Ramos (cell line): ENCODE data around the gene INO80D.
"Not testable (repeated sequence)": the region's sequence is repeated elsewhere in the genome, so short reads cannot be mapped to it uniquely, and the experiment has no call there.

Source experiments
- in situ Hi-C: fragments of 300-500 bp; cut with MboI; formaldehyde crosslinking; loops from one replicate; pipeline ENCODE4 v1.14.3; 2022; ENCODE audit warnings: low sequenced_read_pairs; ENCODE audit not compliant: unreplicated experiment

INO80D gene

GRCh38 chr2:206085742-206086445 lies at the start of gene INO80D:
Gene INO80D, minus strand, starts transcription at chr2:206086174. Its CDS starts 23,158 bp downstream, at chr2:206063016.
- in situ Hi-C loops: no loop called here

DNA sequence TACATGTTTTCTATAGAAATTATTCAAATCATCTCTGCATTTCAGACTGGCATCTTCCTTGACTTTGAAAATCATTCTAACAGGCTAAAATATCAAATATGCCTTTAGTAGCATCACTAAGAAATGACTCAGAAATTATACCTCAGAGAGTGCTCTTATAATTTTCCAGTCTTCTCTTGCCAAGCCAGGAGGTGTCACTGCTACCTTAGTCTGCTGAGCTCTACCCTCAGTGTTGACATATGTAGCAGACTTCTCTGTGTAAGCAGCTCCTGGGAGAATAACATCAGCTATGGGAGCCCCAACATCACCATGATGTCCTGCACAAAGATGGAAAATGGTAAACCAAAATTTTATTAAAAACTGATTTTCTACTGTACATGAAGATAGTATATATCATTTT lies 41.7 kb upstream of the INO80D start:
- in situ Hi-C loops: no loop called here

- in situ Hi-C loops: no loop called here
Observed at GRCh38 chr2:206125901-206126300, 39.9 kb upstream of the INO80D start.

DNA sequence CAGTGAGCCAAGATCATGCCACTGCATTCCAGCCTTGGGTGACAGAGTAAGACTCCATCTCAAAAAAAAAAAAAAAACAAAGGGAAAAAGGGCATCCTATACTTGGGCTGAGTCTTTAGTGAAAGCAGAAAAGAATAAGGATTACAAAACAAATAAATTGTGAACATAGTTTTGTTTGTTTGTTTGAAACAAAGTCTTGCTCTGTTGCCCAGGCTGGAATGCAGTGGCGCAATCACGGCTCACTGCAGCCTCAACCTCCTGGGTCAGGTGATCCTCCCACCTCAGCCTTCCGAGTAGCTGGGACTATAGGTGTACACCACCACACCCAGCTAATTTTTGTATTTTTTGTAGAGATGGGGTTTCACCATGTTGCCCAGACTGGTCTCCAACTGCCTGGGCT lies 36.6 kb upstream of the INO80D start:
- in situ Hi-C loops: not testable (repeated sequence)

DNA sequence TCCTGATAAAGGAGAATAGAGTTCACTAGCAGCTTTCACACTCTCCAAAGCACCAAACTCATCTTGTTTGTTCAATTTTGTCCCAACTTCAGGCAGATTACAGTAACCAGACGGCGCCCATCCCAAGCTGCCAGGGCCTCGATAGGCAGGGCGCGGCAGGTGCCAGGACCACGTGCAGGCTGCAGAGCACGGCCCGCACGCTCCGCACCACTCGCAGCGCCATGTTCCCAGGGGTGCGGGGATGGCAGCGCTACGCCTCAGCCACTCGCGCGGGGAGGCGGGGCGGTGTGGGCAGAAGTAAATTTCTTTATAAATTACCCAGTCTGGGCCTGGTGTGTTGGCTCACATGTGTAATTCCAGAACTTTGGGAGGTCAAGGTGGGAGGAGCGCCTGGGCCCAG lies 30.3 kb upstream of the INO80D start:
- in situ Hi-C loops: no loop called here

- in situ Hi-C loops: no loop called here
Observed at GRCh38 chr2:206115026-206115578, 29.1 kb upstream of the INO80D start.

DNA sequence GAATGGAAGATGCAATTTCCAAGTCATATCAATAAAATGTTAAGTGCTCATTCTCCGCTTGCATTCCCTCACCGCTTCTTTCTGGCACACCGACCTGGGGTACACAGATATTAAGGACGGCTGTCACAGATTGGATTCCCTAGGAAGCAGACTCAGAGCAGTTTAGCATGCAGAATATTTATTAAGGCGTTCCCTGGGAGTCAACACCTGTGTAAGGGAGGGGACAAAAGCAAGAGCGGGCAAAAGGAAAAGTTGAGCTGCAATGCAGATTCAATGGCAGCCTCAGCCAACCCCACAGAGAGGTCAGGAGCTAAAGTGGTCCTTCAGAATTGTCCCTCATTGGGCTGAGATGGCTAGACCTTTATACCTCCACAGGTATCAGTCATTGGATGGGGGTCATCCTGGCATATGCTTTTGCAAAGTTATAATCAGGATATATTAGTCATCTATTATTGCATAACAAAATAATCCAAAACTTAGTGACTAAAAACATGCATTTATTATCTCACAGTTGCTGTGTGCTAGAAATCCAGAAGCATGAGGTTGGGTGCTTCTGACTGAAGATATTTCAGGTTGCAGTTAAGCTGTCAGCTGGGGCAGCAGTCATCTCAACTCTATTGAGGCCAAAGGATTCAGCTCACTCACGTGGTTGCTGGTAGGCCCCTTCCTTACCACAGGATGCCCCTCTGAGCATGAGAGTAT lies 27.0 kb upstream of the INO80D start:
- in situ Hi-C loops: no loop called here

DNA sequence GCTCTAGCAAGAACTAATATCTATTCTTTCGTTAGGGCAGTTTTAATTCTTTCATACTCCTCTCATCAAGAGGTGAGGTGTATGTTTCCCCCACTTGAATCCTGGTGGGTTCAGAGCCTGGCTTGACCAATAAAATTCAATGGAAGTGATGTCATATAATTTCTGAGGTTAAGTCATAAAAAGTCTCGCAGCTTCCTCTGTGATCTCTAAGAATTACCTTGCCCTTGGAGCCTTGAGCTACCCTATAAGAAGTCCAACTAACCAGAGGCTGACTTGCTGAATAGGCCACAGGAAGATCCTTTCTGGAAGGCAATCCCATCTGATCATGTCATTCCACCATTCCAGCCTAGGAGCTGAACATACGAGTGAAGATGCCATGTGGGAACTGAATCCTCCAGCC lies 26.1 kb upstream of the INO80D start:
- in situ Hi-C loops: no loop called here

GRCh38 chr2:206108713-206109112 lies 22.7 kb upstream of the INO80D start:
- in situ Hi-C loops: no loop called here

- in situ Hi-C loops: no loop called here
Observed at GRCh38 chr2:206105541-206105940, 19.6 kb upstream of the INO80D start.

DNA sequence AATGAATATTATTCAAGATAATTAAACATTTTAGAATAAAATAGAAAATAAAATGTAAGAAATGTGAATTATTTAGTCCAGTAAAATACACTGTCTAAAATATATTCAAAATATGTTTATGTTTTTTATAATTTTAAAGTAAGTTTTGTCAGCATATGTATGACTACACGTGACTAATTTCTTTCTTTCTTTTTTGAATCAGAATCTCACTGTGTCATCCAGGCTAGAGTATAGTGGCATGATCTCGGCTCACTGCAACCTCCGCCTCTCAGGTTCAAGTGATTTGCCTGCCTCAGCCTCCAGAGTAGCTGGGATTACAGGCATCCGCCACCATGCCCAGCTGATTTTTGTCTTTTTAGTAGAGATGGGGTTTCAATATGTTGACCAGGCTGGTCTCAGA lies 19.1 kb upstream of the INO80D start:
- in situ Hi-C loops: no loop called here

GRCh38 chr2:206098872-206099271 lies 12.9 kb upstream of the INO80D start:
- in situ Hi-C loops: not testable (repeated sequence)

GRCh38 chr2:206098471-206098870 lies 12.5 kb upstream of the INO80D start:
- in situ Hi-C loops: no loop called here

- in situ Hi-C loops: no loop called here
Observed at GRCh38 chr2:206096876-206097275, 10.9 kb upstream of the INO80D start.

DNA sequence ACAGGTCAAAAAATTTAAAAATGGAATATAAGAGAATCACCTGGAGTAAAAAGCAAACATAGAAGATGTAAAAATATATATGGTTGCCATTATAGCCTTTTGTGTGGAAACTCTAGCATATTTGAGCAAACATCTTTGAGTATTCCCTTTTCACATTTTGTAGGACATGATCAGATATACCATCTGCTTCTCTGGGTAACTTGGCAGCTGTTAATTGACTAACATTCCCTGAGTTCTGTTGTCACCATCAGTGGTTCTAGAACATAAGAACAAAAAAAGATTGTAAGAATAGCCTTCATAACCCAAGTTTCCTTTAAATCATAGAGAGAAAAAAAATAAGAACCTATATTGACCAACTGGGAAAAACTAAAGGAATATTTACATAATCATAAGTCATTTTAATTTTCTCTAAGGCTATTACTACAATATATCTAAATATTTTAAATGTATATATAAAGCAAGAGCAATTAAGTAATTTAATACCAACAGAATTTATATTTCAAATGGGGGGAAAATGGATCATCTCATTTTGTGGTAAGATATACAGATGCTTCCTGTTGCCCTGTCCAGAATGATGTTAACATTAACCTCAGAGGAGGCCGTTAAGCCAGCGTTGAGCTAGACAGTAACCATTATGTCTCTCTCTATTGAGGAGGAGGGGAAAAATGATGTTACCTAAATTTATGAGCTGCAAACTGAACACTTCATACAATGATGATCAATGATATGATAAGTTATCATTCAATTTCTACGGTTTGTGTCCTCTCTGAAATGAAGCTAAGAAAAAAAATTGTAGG lies 9.8 kb upstream of the INO80D start:
- in situ Hi-C loops: no loop called here

DNA sequence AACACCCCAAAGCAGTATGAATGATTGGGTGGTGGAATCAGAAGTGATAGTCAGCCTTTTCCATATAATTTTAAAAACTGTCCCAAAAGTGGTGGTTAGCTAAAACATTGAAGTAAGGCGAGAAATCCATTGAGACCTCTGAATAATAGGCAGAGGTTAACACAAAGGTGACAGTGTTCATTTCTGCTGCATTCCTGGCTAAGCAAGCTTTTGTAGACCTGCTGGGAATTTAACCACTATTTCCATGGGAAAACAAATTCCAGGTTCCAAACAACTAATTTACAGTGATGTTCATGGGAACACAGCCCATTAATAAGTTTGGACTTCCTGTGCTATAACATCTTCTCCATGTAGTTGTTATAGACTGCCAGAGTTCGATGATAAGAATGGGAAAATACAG lies 6.3 kb upstream of the INO80D start:
- in situ Hi-C loops: no loop called here

DNA sequence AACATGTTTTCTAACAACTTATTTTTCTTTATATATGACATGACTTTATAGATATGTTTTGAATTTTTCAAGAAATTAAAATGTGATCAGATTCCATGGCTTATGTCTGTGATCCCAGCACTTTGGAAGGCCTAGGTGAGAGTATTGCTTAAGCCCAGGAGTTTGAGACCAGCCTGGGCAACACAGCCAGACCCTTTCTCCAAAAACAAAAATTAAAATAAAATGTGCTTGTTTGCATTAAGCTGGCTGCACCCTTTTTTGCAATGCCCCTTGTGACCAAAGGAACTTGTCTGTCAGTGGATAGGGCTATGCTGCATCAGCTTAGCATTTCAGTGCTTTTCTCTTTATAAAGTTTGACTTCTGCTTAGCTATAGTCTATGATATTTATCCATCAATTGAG lies 2.3 kb upstream of the INO80D start:
- in situ Hi-C loops: no loop called here

DNA sequence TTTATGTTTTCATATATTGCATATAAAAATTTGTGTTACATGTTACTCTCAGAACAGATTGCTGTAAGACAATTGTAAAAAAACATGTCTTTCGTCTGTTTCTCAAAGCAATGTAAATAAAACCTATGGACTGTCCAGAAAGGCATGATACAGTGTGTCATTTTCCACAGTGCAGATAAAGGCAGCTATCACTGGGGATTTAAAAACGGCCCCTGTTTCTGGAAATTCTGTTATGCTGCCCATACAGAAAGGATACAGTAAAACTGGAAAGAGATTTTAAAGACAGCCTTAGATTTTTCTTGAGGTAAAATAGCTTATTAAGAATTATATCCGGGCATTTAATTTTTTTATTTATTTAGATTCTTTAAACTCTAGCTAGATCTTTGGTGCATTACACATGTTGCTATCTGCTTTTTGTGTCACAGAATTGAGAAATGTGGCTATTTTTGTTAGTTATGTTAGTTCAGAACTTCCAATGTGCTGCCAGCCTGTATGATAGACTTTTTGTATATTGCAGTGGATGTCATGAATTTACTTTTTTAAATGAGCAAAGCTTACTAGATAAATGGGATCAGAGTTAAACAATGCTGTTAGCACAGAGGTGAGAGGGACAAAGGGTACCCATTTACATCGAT lies 859 bp upstream of the INO80D start:
- in situ Hi-C loops: no loop called here

DNA sequence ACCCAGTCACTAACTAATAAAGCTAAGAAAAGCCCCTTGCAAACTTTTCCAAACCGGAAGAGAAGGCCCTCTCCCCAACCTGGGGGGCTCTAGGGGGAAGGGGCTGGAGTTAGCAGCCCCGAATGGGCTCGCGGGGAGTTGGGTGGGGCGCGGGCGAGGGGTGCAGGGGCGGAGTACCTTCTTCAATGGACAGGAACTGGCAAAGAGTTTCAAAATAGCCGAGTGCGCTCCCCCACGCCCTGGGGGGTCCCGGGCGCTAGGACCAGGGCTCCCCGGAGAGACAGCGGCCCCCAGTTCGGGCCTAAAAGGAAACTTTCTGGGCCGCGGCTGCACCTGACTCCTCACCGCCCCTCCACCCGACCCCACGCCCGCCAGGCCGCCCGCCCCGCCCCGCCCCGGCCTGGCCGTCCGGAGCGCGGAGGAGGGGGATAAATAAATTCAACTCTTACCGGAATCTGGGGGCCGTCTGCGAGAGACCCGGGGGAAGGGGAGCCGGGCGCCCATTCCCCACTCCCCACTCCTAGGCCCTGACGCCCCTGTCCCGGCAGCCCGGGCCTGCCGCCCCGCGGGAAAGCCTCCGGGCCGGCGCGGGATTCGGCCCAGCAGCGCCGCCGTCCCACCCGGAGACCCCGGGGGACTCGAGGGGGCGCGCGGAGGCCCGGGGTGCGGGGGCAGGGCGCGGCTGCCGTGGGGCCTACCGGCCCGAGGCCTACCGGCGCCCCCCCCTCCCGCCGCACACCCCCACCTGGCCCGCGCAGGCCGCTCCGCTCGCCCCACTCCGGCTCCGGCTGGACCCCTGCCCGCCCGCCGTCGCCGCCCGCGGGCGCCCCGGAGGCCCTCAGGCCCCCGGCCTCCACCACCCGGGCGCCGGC lies 868 bp downstream of the INO80D start:
- in situ Hi-C loops: no loop called here
